PC-3 (cell line): ENCODE data around the gene KCNT2. TPM values are rescaled to one million over a fixed set of nuclear protein-coding genes. Genes with fewer than 3 reads are reported as not detected.
"Not testable (repeated sequence)": the region's sequence is repeated elsewhere in the genome, so short reads cannot be mapped to it uniquely, and the experiment has no call there.

Experiments
- ATAC-seq: fragments of 200-7000 bp; cut with Tn5 transposase; 2 replicates; pipeline ENCODE4 v1.9.1; 2020; ENCODE audit warnings: mild to moderate bottlenecking, moderate library complexity
- BruUV-seq: library from RNA; stranded (reverse); fragments of 400-500 nt; replicated peaks from 2 replicates; lab custom pipeline; 2021; lab: Mats Ljungman, UMichigan
- CTCF ChIA-PET: fragments of 300-600 bp; sonication (Branson Sonifier 250); formaldehyde crosslinking; loops from one replicate; lab custom pipeline; 2022; ENCODE audit warnings: antibody characterized with exemption; lab: Charles Lee
- POLR2A ChIA-PET: fragments of 300-600 bp; sonication (Branson Sonifier 250); formaldehyde crosslinking; loops from one replicate; lab custom pipeline; 2022; ENCODE audit warnings: antibody characterized with exemption; ENCODE audit not compliant: unreplicated experiment; lab: Charles Lee
- DNase-seq: peaks from one replicate; pipeline ENCODE4 v3.0.0-alpha.2; 2015
- H2AFZ ChIP-seq: fragments of 300-600 bp; sonication (generic); 2 replicates; pipeline ENCODE4 v1.6.0; 2016; ENCODE audit warnings: antibody characterized with exemption, low read length
- H3F3A ChIP-seq: fragments of 300-600 bp; sonication (generic); one replicate; pipeline ENCODE4 v1.6.0; 2017; ENCODE audit warnings: antibody characterized with exemption, low read length, control low read depth, mild to moderate bottlenecking; ENCODE audit not compliant: unreplicated experiment
- H3K27ac ChIP-seq: fragments of 300-600 bp; sonication (generic); 2 replicates; pipeline ENCODE4 v1.5.1; 2016; ENCODE audit warnings: mild to moderate bottlenecking, low read length
- H3K27me3 ChIP-seq: fragments of 300-600 bp; sonication (generic); 2 replicates; pipeline ENCODE4 v1.6.1; 2016; ENCODE audit warnings: low read length, mixed read lengths
- H3K36me3 ChIP-seq: fragments of 300-600 bp; sonication (generic); 2 replicates; pipeline ENCODE4 v1.6.1; 2016; ENCODE audit warnings: low read depth, mixed run types, low read length, mixed read lengths
- H3K4me1 ChIP-seq: fragments of 300-600 bp; sonication (generic); 2 replicates; pipeline ENCODE4 v1.5.1; 2016; ENCODE audit warnings: low read length; ENCODE audit not compliant: insufficient read depth
- H3K4me2 ChIP-seq: fragments of 300-600 bp; sonication (generic); 2 replicates; pipeline ENCODE4 v1.6.0; 2016; ENCODE audit warnings: low read length
- H3K4me3 ChIP-seq: fragments of 300-600 bp; sonication (generic); 2 replicates; pipeline ENCODE4 v1.5.1; 2016; ENCODE audit warnings: mild to moderate bottlenecking, low read length, mixed read lengths
- H3K79me2 ChIP-seq: fragments of 300-600 bp; sonication (generic); 2 replicates; pipeline ENCODE4 v1.6.1; 2017; ENCODE audit warnings: low read length, mixed read lengths
- H3K9ac ChIP-seq: fragments of 300-600 bp; sonication (generic); 2 replicates; pipeline ENCODE4 v1.6.0; 2016; ENCODE audit warnings: mild to moderate bottlenecking, low read length
- H3K9me2 ChIP-seq: fragments of 300-600 bp; sonication (generic); replicated peaks from 2 replicates; pipeline ENCODE4 v1.6.1; 2016; ENCODE audit warnings: mixed run types, low read length, mixed read lengths
- H3K9me3 ChIP-seq: fragments of 300-600 bp; sonication (generic); 2 replicates; pipeline ENCODE4 v1.6.1; 2016; ENCODE audit warnings: low read length, mixed read lengths
- H4K20me1 ChIP-seq: fragments of 300-600 bp; sonication (generic); 2 replicates; pipeline ENCODE4 v1.6.1; 2016; ENCODE audit warnings: low read length, mixed read lengths
- EZH2 ChIP-seq: fragments of 300-600 bp; sonication (generic); IDR thresholded peaks from one replicate; pipeline ENCODE4 v1.6.1; 2017; ENCODE audit warnings: antibody characterized with exemption, mild to moderate bottlenecking, low read length; ENCODE audit not compliant: unreplicated experiment
- EZH2phosphoT487 ChIP-seq: fragments of 300-600 bp; sonication (generic); IDR thresholded peaks from 2 replicates; pipeline ENCODE4 v1.6.1; 2018; ENCODE audit warnings: mild to moderate bottlenecking, antibody characterized with exemption, low read length, borderline replicate concordance
- intact Hi-C: fragments of 100-400 bp; cut with micrococcal nuclease; formaldehyde crosslinking; loops from 2 replicates; pipeline ENCODE4 v1.9.0; 2023
- total RNA-seq: library from RNA; depleted of rRNA; stranded (reverse); fragments of >200 nt; gene quantifications from 2 replicates; pipeline ENCODE4 v1.2.3, GENCODE V29; 2014
- TF ChIP-seq, protein P1 (sequence below): fragments of 300-600 bp; sonication (generic); conservative IDR thresholded peaks from 2 replicates; pipeline ENCODE4 v1.5.1; 2017; ENCODE audit warnings: antibody characterized with exemption, low read depth, mild to moderate bottlenecking, low read length

Gene KCNT2
- total RNA-seq, 1 experiment from 2014 or later, result 0.26 TPM

DNA sequence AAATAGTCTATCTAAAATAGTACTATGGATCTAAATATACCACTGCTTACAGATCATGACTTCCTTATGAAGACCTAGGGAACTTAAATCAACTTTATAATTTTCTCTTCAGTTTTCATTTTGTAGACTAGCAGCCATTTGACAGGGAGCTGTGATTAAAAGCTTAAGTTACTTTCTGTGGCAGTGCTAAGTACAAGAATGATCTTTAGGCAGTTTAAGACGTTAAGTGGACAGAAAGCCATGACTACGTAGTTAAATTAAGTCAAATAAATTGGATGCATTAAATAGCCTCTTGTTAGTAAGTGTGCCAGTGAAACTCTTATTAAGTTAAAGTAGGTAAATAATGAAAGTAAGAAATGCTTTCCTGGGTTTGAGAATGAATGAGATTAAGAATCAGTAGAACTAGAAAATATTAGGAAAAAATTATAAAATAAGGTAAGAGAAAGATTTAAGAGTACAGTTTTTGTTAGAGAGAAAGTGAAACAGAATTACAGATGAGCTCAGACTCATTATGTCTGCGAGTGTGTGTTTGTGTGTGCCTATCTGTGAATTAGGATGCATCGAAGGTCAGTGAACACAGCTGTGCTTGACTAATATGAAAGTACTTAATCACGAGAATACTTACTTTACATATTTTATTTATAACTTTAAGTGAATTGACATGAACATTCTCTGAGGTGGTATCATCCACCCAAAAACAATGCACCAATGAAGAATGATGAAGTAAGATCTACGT lies 336.9 kb downstream of the KCNT2 start:
- no peak overlapping the region for H3K27ac ChIP-seq
- ATAC-seq (no peak), DNase-seq (no peak)
- intact Hi-C loops, result no loop called here
- no peaks in the 10 kb centered on the region for H3K9me2 ChIP-seq
- no peak overlapping the region for H2AFZ ChIP-seq
- TF ChIP-seq, protein P1, sequence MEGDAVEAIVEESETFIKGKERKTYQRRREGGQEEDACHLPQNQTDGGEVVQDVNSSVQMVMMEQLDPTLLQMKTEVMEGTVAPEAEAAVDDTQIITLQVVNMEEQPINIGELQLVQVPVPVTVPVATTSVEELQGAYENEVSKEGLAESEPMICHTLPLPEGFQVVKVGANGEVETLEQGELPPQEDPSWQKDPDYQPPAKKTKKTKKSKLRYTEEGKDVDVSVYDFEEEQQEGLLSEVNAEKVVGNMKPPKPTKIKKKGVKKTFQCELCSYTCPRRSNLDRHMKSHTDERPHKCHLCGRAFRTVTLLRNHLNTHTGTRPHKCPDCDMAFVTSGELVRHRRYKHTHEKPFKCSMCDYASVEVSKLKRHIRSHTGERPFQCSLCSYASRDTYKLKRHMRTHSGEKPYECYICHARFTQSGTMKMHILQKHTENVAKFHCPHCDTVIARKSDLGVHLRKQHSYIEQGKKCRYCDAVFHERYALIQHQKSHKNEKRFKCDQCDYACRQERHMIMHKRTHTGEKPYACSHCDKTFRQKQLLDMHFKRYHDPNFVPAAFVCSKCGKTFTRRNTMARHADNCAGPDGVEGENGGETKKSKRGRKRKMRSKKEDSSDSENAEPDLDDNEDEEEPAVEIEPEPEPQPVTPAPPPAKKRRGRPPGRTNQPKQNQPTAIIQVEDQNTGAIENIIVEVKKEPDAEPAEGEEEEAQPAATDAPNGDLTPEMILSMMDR, result no peak
- TF ChIP-seq EZH2 (no peak), EZH2phosphoT487 (no peak)
- H3K4me2 ChIP-seq, result no peak overlapping the region
- no peaks in the 10 kb centered on the region for H3K27me3 ChIP-seq
- H3K9ac ChIP-seq, result no peak overlapping the region
- no peaks in the 10 kb centered on the region for H3F3A ChIP-seq
- H4K20me1 ChIP-seq, result no peaks in the 10 kb centered on the region
- no TSS peak for BruUV-seq
- CTCF ChIA-PET, result no interaction called here
- no peaks in the 10 kb centered on the region for H3K9me3 ChIP-seq
- H3K36me3 ChIP-seq, result no peaks in the 10 kb centered on the region
- H3K4me3 ChIP-seq, result no peak overlapping the region
- POLR2A ChIA-PET, result no interaction called here
- no peaks in the 10 kb centered on the region for H3K79me2 ChIP-seq
- peaks cover 13% of the 10 kb centered on the region for H3K4me1 ChIP-seq

DNA sequence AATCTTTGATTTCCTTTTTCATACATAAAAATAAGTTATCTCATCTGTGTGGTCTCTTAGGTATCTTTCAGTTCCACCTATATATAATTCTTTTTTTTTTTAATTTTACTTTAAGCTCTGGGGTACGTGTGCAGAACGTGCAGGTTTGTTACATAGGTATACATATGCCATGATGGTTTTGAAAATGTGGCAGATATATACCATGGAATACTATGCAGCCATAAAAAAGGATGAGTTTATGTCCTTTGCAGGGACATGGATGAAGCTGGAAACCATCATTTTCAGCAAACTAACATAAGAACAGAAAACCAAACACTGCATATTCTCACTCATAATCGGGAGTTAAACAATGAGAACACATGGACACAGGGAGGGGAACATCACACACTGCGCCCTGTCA lies 345.2 kb downstream of the KCNT2 start:
- H2AFZ ChIP-seq, H3F3A ChIP-seq, DNase-seq, CTCF ChIA-PET, intact Hi-C loops, H3K9me3 ChIP-seq, POLR2A ChIA-PET, H4K20me1 ChIP-seq, H3K9ac ChIP-seq, H3K36me3 ChIP-seq, H3K27ac ChIP-seq, H3K9me2 ChIP-seq, H3K4me1 ChIP-seq, H3K79me2 ChIP-seq, H3K27me3 ChIP-seq, BruUV-seq, H3K4me3 ChIP-seq, ATAC-seq, H3K4me2 ChIP-seq: not testable (repeated sequence)

DNA sequence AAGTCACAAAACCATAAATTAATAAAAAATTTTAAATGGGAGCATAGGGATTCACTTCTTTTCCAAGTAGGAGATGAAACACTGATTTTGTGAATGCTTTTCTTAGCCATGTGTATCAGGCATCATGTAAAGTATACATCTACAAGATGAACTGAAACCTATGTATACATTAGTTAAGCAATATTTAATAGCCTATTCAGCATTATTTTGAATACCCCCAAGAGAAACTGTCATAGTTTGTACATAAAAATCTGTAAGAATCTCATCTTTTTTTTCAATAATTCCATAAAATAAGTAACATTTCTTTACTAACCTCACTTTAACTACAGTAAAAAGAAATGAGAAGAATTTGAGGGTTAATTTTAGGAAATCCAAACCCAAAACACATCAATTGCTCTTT lies 348.0 kb downstream of the KCNT2 start:
- Histone ChIP-seq H3K4me1 (no peaks in the 10 kb centered on the region), H2AFZ (no peak overlapping the region), H4K20me1 (no peaks in the 10 kb centered on the region), H3K79me2 (no peaks in the 10 kb centered on the region), H3K36me3 (no peaks in the 10 kb centered on the region), H3K9me3 (no peaks in the 10 kb centered on the region), H3K27ac (no peak overlapping the region), H3K4me2 (no peak overlapping the region), H3K27me3 (no peaks in the 10 kb centered on the region), H3K9me2 (no peaks in the 10 kb centered on the region), H3F3A (no peaks in the 10 kb centered on the region), H3K4me3 (no peak overlapping the region), H3K9ac (no peak overlapping the region)
- POLR2A ChIA-PET, result no interaction called here
- TF ChIP-seq EZH2phosphoT487, result no peak
- no peak for TF ChIP-seq EZH2
- TF ChIP-seq, protein P1, result no peak
- intact Hi-C loops, result no loop called here
- BruUV-seq, result no TSS peak
- CTCF ChIA-PET, result no interaction called here
- DNase-seq (no peak), ATAC-seq (no peak)
